Suprapubic skin (tissue), 4 donors: ENCODE data around the gene HAUS7. TPM values are rescaled to one million over a fixed set of nuclear protein-coding genes. Genes with fewer than 3 reads are reported as not detected.

Experiments
- DNase-seq, 2 donors: peaks; one replicate each; pipeline ENCODE4 v3.0.0-alpha.2; 2019; ENCODE audit warnings: low spot score in 2 of 2
- H3K27ac ChIP-seq: fragments of 200-600 bp; sonication (generic); one replicate; pipeline ENCODE4 v1.5.1; 2019
- H3K27me3 ChIP-seq: fragments of 200-600 bp; sonication (generic); one replicate; pipeline ENCODE4 v1.5.1; 2019
- H3K36me3 ChIP-seq: fragments of 200-600 bp; sonication (generic); one replicate; pipeline ENCODE4 v1.5.1; 2019
- H3K4me1 ChIP-seq: fragments of 200-600 bp; sonication (generic); one replicate; pipeline ENCODE4 v1.5.1; 2019
- H3K4me3 ChIP-seq: fragments of 200-600 bp; sonication (generic); one replicate; pipeline ENCODE4 v1.5.1; 2019; ENCODE audit warnings: mild to moderate bottlenecking
- H3K9me3 ChIP-seq: fragments of 200-600 bp; sonication (generic); one replicate; pipeline ENCODE4 v1.5.1; 2019
- CTCF ChIP-seq, 2 donors: fragments of 200-600 bp in 1 of 2; fragments of 450-650 bp in 1 of 2; sonication (generic) in 1 of 2; IDR thresholded peaks; one replicate each; pipeline ENCODE4 v1.5.1; 2016 to 2019; ENCODE audit warnings: antibody characterized with exemption in 2 of 2, mild to moderate bottlenecking in 1 of 2, moderate library complexity in 1 of 2
- EP300 ChIP-seq: sonication (generic); formaldehyde crosslinking; IDR thresholded peaks from one replicate; pipeline ENCODE4 v1.6.1; 2017; ENCODE audit warnings: antibody characterized with exemption
- POLR2A ChIP-seq, 2 donors: fragments of 450-650 bp; IDR thresholded peaks; one replicate each; pipeline ENCODE4 v1.6.1; 2017; ENCODE audit warnings: antibody characterized with exemption in 2 of 2, mild to moderate bottlenecking in 2 of 2, moderate library complexity in 2 of 2
- POLR2AphosphoS5 ChIP-seq, 3 donors: sonication (generic); formaldehyde crosslinking; IDR thresholded peaks; one replicate each; pipeline ENCODE4 v1.6.1; 2017; ENCODE audit warnings: antibody characterized with exemption in 3 of 3
- WGBS: methylation state at CpG from one replicate; pipeline ENCODE4 v1.1.5; 2018; 5-methylcytosine and 5-hydroxymethylcytosine counted together
- total RNA-seq, 4 donors: library from RNA; depleted of rRNA; stranded (reverse); fragments of >200 nt; gene quantifications; one replicate each; pipeline ENCODE4 v1.1.0, GENCODE V29; 2016

Gene HAUS7
- total RNA-seq, 4 donors from 2014 or later: 16.4 to 43.4 (median 18.9) TPM

GRCh38 chrX:153476666-153477363 is 6.4 kb upstream of the HAUS7 start:
- no peak overlapping the region for H3K4me3 ChIP-seq
- H3K36me3 ChIP-seq: no peaks in the 10 kb centered on the region
- no peak overlapping the region for H3K27ac ChIP-seq
- DNase-seq: no peak
- no peaks in the 10 kb centered on the region for H3K27me3 ChIP-seq
- H3K9me3 ChIP-seq: no peaks in the 10 kb centered on the region
- WGBS: 50% methylated on average over 7 of the region's 16 CpGs
- no peak for TF ChIP-seq POLR2A (IDR thresholded peaks at IDR 0.05)
- no peak for TF ChIP-seq POLR2AphosphoS5 (IDR thresholded peaks at IDR 0.05)
- no peak for TF ChIP-seq EP300
- TF ChIP-seq CTCF (IDR thresholded peaks at IDR 0.05): no peak
- peaks cover 50% of the 10 kb centered on the region for H3K4me1 ChIP-seq

- Histone ChIP-seq H3K27ac (no peak overlapping the region), H3K9me3 (no peaks in the 10 kb centered on the region), H3K27me3 (no peaks in the 10 kb centered on the region), H3K36me3 (no peaks in the 10 kb centered on the region), H3K4me3 (no peak overlapping the region), H3K4me1 (peaks cover 47% of the 10 kb centered on the region)
- WGBS: 79% methylated on average over 9 of the region's 11 CpGs
- TF ChIP-seq CTCF (IDR thresholded peaks at IDR 0.05) (no peak), EP300 (no peak), POLR2AphosphoS5 (IDR thresholded peaks at IDR 0.05) (no peak), POLR2A (IDR thresholded peaks at IDR 0.05) (no peak)
- no peak for DNase-seq
Observed at GRCh38 chrX:153475751-153476281, 5.4 kb upstream of the HAUS7 start.

GRCh38 chrX:153475271-153475670 is 4.9 kb upstream of the HAUS7 start:
- peaks cover 41% of the 10 kb centered on the region for H3K4me1 ChIP-seq
- no peak for DNase-seq
- TF ChIP-seq POLR2A (IDR thresholded peaks at IDR 0.05) (no peak), POLR2AphosphoS5 (IDR thresholded peaks at IDR 0.05) (no peak), EP300 (no peak), CTCF (IDR thresholded peaks at IDR 0.05) (no peak)
- H3K27me3 ChIP-seq: no peaks in the 10 kb centered on the region
- WGBS: 74% methylated on average over 7 of the region's 7 CpGs
- H3K36me3 ChIP-seq: no peaks in the 10 kb centered on the region
- H3K27ac ChIP-seq: no peak overlapping the region
- peak overlapping the region; percentile 40 for H3K4me3 ChIP-seq
- H3K9me3 ChIP-seq: no peaks in the 10 kb centered on the region

- Histone ChIP-seq H3K36me3 (no peaks in the 10 kb centered on the region), H3K4me3 (peak overlapping the region; percentile 40), H3K27me3 (no peaks in the 10 kb centered on the region), H3K27ac (no peak overlapping the region), H3K9me3 (no peaks in the 10 kb centered on the region), H3K4me1 (peaks cover 44% of the 10 kb centered on the region)
- DNase-seq: no peak
- TF ChIP-seq POLR2A (IDR thresholded peaks at IDR 0.05): no peak
- no peak for TF ChIP-seq CTCF (IDR thresholded peaks at IDR 0.05)
- TF ChIP-seq POLR2AphosphoS5 (IDR thresholded peaks at IDR 0.05): no peak
- TF ChIP-seq EP300: no peak
- WGBS: 43% methylated on average over 39 of the region's 59 CpGs
Observed at GRCh38 chrX:153474718-153475117, 4.3 kb upstream of the HAUS7 start.

GRCh38 chrX:153474266-153474665 is 3.9 kb upstream of the HAUS7 start:
- Histone ChIP-seq H3K27ac (no peak overlapping the region), H3K9me3 (no peaks in the 10 kb centered on the region), H3K36me3 (no peaks in the 10 kb centered on the region), H3K27me3 (no peaks in the 10 kb centered on the region), H3K4me3 (peak overlapping the region; percentile 40), H3K4me1 (peaks cover 48% of the 10 kb centered on the region)
- TF ChIP-seq EP300 (no peak), CTCF (IDR thresholded peaks at IDR 0.05) (no peak), POLR2A (IDR thresholded peaks at IDR 0.05) (no peak), POLR2AphosphoS5 (IDR thresholded peaks at IDR 0.05) (no peak)
- 76% methylated on average over 5 of the region's 10 CpGs for WGBS
- no peak for DNase-seq
